Loucy (cell line): Measurements from ENCODE around the gene WDFY1.
A peak's percentile ranks its signal among the peaks of the same experiment; 100 is the strongest.

Experiments
- H2AFZ ChIP-seq: fragments of 200-600 bp; sonication (generic); 2 replicates; pipeline ENCODE4 v1.6.0; 2016; ENCODE audit warnings: antibody characterized with exemption, mild to moderate bottlenecking, low read length, moderate library complexity
- H3F3A ChIP-seq: fragments of 200-600 bp; 2 replicates; pipeline ENCODE4 v1.6.0; 2016; ENCODE audit warnings: antibody characterized with exemption, low read depth, mild to moderate bottlenecking
- H3K27me3 ChIP-seq: fragments of 200-600 bp; sonication (generic); 2 replicates; pipeline ENCODE4 v1.6.1; 2014; ENCODE audit warnings: low read length, mild to moderate bottlenecking; ENCODE audit not compliant: insufficient read depth, poor library complexity, severe bottlenecking
- H3K36me3 ChIP-seq: fragments of 200-600 bp; sonication (generic); 2 replicates; pipeline ENCODE4 v1.6.1; 2016; ENCODE audit warnings: low read length; ENCODE audit not compliant: insufficient read depth
- H3K4me1 ChIP-seq: fragments of 200-600 bp; sonication (generic); 2 replicates; pipeline ENCODE4 v1.5.1; 2014; ENCODE audit warnings: low read length, mild to moderate bottlenecking; ENCODE audit not compliant: insufficient read depth, poor library complexity, severe bottlenecking
- H3K4me2 ChIP-seq: fragments of 200-600 bp; sonication (generic); 2 replicates; pipeline ENCODE4 v1.6.0; 2014; ENCODE audit warnings: antibody characterized with exemption, low read length, low read depth, mild to moderate bottlenecking; ENCODE audit not compliant: poor library complexity, severe bottlenecking
- H3K4me3 ChIP-seq: fragments of 200-600 bp; sonication (generic); 2 replicates; pipeline ENCODE4 v1.5.1; 2014; ENCODE audit warnings: low read length, mild to moderate bottlenecking, mixed read lengths; ENCODE audit not compliant: poor library complexity, severe bottlenecking
- H3K79me2 ChIP-seq: fragments of 200-600 bp; sonication (generic); 2 replicates; pipeline ENCODE4 v1.6.1; 2014; ENCODE audit warnings: low read length; ENCODE audit not compliant: insufficient read depth
- H3K9ac ChIP-seq: fragments of 200-600 bp; sonication (generic); 2 replicates; pipeline ENCODE4 v1.6.0; 2014; ENCODE audit warnings: mild to moderate bottlenecking, low read depth, low read length, moderate library complexity; ENCODE audit not compliant: poor library complexity, severe bottlenecking
- H3K9me2 ChIP-seq: fragments of 200-600 bp; sonication (generic); replicated peaks from 2 replicates; pipeline ENCODE4 v1.6.1; 2016; ENCODE audit warnings: low read depth, low read length, mixed read lengths
- H3K9me3 ChIP-seq: fragments of 200-600 bp; sonication (generic); 2 replicates; pipeline ENCODE4 v1.6.1; 2014; ENCODE audit warnings: mild to moderate bottlenecking, antibody characterized with exemption, low read length, low read depth; ENCODE audit not compliant: insufficient read depth
- H4K20me1 ChIP-seq: fragments of 200-600 bp; sonication (generic); 2 replicates; pipeline ENCODE4 v1.6.0; 2014; ENCODE audit warnings: antibody characterized with exemption, low read length, mild to moderate bottlenecking; ENCODE audit not compliant: insufficient read depth, poor library complexity, severe bottlenecking
- EZH2phosphoT487 ChIP-seq: fragments of 200-600 bp; IDR thresholded peaks from 2 replicates; pipeline ENCODE4 v1.6.1; 2018; ENCODE audit warnings: antibody characterized with exemption, mild to moderate bottlenecking, moderate library complexity, borderline replicate concordance
- TF ChIP-seq, protein P1 (sequence below): fragments of 200-600 bp; sonication (generic); conservative IDR thresholded peaks from 2 replicates; pipeline ENCODE4 v1.5.1; 2014; ENCODE audit warnings: mild to moderate bottlenecking, antibody characterized with exemption, low read length

Gene WDFY1

DNA sequence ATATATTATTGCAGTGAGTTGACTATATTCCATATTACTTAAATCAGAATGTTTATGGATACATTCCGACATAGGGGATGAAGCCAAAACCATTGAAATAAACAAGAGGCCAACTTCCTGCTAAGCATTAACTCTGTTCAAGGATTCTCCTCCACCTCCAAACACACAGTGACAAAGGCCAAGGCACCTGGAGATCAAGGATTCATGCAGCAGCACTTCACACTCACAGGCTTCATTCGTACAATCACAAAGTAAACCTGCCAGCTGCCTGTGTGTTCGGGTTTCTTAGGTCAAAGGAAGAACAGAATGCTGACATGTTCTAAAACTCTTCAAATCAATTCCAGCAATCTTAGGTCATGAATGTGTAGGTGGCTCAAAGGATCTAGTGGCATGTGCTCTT, 22.8 kb downstream of the WDFY1 start:
- H2AFZ ChIP-seq, result no peak overlapping the region
- H3K36me3 ChIP-seq, result peaks cover 4% of the 10 kb centered on the region; the same call in 1 of the 2 replicates
- H3K79me2 ChIP-seq, result peaks cover 20% of the 10 kb centered on the region
- H3K9me2 ChIP-seq, result no peaks in the 10 kb centered on the region
- H4K20me1 ChIP-seq, result no peaks in the 10 kb centered on the region
- peaks cover 4% of the 10 kb centered on the region; the same call in 1 of the 2 replicates for H3K9me3 ChIP-seq
- no peaks in the 10 kb centered on the region for H3F3A ChIP-seq
- no peak overlapping the region for H3K4me3 ChIP-seq
- TF ChIP-seq, protein P1, sequence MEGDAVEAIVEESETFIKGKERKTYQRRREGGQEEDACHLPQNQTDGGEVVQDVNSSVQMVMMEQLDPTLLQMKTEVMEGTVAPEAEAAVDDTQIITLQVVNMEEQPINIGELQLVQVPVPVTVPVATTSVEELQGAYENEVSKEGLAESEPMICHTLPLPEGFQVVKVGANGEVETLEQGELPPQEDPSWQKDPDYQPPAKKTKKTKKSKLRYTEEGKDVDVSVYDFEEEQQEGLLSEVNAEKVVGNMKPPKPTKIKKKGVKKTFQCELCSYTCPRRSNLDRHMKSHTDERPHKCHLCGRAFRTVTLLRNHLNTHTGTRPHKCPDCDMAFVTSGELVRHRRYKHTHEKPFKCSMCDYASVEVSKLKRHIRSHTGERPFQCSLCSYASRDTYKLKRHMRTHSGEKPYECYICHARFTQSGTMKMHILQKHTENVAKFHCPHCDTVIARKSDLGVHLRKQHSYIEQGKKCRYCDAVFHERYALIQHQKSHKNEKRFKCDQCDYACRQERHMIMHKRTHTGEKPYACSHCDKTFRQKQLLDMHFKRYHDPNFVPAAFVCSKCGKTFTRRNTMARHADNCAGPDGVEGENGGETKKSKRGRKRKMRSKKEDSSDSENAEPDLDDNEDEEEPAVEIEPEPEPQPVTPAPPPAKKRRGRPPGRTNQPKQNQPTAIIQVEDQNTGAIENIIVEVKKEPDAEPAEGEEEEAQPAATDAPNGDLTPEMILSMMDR, result no peak
- TF ChIP-seq EZH2phosphoT487, result no peak
- no peak overlapping the region for H3K9ac ChIP-seq
- H3K4me2 ChIP-seq, result no peak overlapping the region
- H3K27me3 ChIP-seq, result no peaks in the 10 kb centered on the region
- H3K4me1 ChIP-seq, result no peaks in the 10 kb centered on the region

DNA sequence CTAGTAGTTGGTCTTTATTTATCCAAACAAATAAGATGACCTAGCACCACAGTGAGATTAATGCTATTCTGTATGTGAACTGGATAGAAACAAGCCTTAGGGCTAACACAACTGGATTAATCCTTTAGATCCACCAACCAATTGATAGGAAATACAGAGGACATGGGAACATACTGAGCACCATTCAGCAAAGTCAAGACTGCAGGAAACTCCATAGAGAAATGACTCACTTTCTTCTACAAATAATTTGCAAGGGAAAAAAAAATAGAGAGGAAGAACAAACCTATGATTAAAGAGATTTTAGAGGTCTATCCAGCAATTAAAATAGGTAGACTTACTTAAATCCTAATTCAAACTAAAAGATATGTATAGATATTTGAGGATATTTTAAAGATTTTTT, 23.9 kb downstream of the WDFY1 start:
- H3K36me3 ChIP-seq, result peaks cover 15% of the 10 kb centered on the region; the same call in 1 of the 2 replicates
- no peaks in the 10 kb centered on the region for H3K27me3 ChIP-seq
- no peaks in the 10 kb centered on the region for H3F3A ChIP-seq
- H3K79me2 ChIP-seq, result peaks cover 20% of the 10 kb centered on the region
- TF ChIP-seq, protein P1, result no peak
- no peak for TF ChIP-seq EZH2phosphoT487
- H3K9ac ChIP-seq, result no peak overlapping the region
- H3K9me2 ChIP-seq, result no peaks in the 10 kb centered on the region
- no peaks in the 10 kb centered on the region for H3K9me3 ChIP-seq
- no peak overlapping the region for H3K4me3 ChIP-seq
- no peak overlapping the region for H3K4me2 ChIP-seq
- no peaks in the 10 kb centered on the region for H3K4me1 ChIP-seq
- H2AFZ ChIP-seq, result no peak overlapping the region
- H4K20me1 ChIP-seq, result no peaks in the 10 kb centered on the region

DNA sequence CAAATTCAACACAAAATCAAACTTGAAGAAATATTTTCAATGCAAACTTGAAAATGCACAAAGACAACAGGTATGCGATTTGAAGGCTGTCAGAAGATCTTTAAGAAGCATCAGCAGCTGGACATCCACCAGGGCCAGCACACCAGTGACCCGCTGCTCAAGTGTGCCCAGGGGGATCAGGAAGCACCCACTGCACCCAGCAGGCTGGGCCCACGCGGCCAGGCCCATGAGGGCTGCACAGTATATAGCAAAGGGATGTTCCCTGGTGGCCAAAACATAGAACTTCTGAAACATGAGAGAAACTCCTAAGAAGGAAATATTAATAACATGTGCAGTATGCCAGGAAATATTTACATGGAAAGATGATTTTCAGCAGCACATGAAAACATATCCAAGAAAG, 25.0 kb downstream of the WDFY1 start:
- Histone ChIP-seq H4K20me1 (no peaks in the 10 kb centered on the region), H3K36me3 (peaks cover 24% of the 10 kb centered on the region; the same call in 1 of the 2 replicates), H3K27me3 (no peaks in the 10 kb centered on the region), H3K4me1 (no peaks in the 10 kb centered on the region), H3K9me3 (no peaks in the 10 kb centered on the region), H3K4me3 (no peak overlapping the region), H3K79me2 (peaks cover 20% of the 10 kb centered on the region), H3F3A (no peaks in the 10 kb centered on the region), H3K9me2 (no peaks in the 10 kb centered on the region), H3K9ac (no peak overlapping the region), H2AFZ (no peak overlapping the region), H3K4me2 (no peak overlapping the region)
- TF ChIP-seq, protein P1, result peak; percentile 23; the same call in 1 of the 2 replicates
- no peak for TF ChIP-seq EZH2phosphoT487
